ENCODE data around the gene MS4A6E.

DNA sequence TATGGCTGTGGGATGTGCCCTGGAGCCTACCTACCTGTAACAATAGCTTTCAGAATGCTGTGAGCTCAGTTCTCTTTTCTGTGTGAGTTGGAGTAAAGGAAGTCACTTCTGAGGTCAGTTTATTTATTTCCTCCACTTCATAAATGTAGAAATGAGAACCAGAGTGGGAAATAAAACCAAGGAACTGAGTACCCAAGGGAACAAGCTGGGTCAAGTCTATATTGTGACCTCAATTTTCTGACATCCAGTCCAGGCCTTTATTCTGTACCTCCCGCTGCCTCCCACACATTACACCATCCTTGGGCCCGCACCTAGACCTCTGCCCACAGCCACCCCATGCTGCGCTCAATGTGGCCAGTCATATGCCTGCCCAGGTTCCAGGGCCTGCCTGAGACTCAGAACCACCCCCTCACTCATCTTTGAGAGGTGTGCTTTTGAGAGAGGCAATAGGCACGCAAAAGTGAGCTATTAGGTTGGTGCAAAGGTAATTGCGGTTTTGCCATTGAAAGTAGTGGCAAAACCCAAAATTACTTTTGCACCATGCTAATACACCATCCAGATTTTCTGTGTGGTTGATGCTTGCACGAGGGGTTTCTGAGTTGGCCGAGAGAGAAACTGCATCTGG lies 9.8 kb downstream of the MS4A6E start:
- no peak for TF ChIP-seq CTCF (IDR thresholded peaks at IDR 0.05)
- no peak for TF ChIP-seq EZH2phosphoT487 (IDR thresholded peaks at IDR 0.05)
- TF ChIP-seq EZH2 (IDR thresholded peaks at IDR 0.05): no peak

All from neural progenitor cell (in vitro differentiated cells).